DND-41 (cell line): ENCODE results near the gene FOXI1.

Experiments
- ATAC-seq: fragments of 200-7000 bp; cut with Tn5 transposase; 3 replicates; pipeline ENCODE4 v1.9.1; 2021; ENCODE audit warnings: low read depth; ENCODE audit not compliant: insufficient read depth
- DNase-seq: peaks from one replicate; pipeline ENCODE4 v3.0.0-alpha.2; 2020
- H2AFZ ChIP-seq: 2 replicates; pipeline ENCODE4 v1.6.0; 2012; ENCODE audit warnings: low read depth, low read length
- H3K27ac ChIP-seq: 2 replicates; pipeline ENCODE4 v1.5.1; 2012; ENCODE audit warnings: low read length, inconsistent platforms
- H3K27me3 ChIP-seq: fragments of 200-600 bp; sonication (generic); 2 replicates; pipeline ENCODE4 v1.6.0; 2012; ENCODE audit warnings: low read length, mild to moderate bottlenecking, inconsistent platforms; ENCODE audit not compliant: insufficient read depth, poor library complexity
- H3K36me3 ChIP-seq: 2 replicates; pipeline ENCODE4 v1.5.1; 2012; ENCODE audit warnings: low read length, inconsistent platforms; ENCODE audit not compliant: insufficient read depth
- H3K4me1 ChIP-seq: 2 replicates; pipeline ENCODE4 v1.5.1; 2012; ENCODE audit warnings: mild to moderate bottlenecking, low read length; ENCODE audit not compliant: insufficient read depth
- H3K4me2 ChIP-seq: 2 replicates; pipeline ENCODE4 v1.6.0; 2012; ENCODE audit warnings: mild to moderate bottlenecking, moderate library complexity, low read length, inconsistent platforms; ENCODE audit not compliant: insufficient read depth
- H3K4me3 ChIP-seq, 2 experiments: fragments of 200-600 bp in 1 of 2; shearing (Covaris generic) in 1 of 2; 2 replicates each; pipeline ENCODE4 v1.5.1; 2012 to 2016; ENCODE audit warnings: inconsistent platforms in 2 of 2, low read length in 2 of 2, mild to moderate bottlenecking in 2 of 2, low read depth in 1 of 2, moderate library complexity in 1 of 2
- H3K79me2 ChIP-seq: 2 replicates; pipeline ENCODE4 v1.6.0; 2012; ENCODE audit warnings: low read length, inconsistent platforms; ENCODE audit not compliant: insufficient read depth
- H3K9ac ChIP-seq: 2 replicates; pipeline ENCODE4 v1.6.0; 2012; ENCODE audit warnings: low read depth, mild to moderate bottlenecking, inconsistent platforms, low read length, moderate library complexity
- H3K9me3 ChIP-seq: 2 replicates; pipeline ENCODE4 v1.5.1; 2012; ENCODE audit warnings: low read length, moderate library complexity, mild to moderate bottlenecking, inconsistent platforms; ENCODE audit not compliant: insufficient read depth, severe bottlenecking
- H4K20me1 ChIP-seq: 2 replicates; pipeline ENCODE4 v1.6.0; 2012; ENCODE audit warnings: low read length; ENCODE audit not compliant: insufficient read depth
- EZH2 ChIP-seq: IDR thresholded peaks from 3 replicates; pipeline ENCODE4 v1.6.1; 2012; ENCODE audit warnings: borderline replicate concordance, low read depth, mild to moderate bottlenecking, moderate library complexity, low read length, inconsistent platforms; ENCODE audit not compliant: severe bottlenecking
- TF ChIP-seq, protein P1 (sequence below): IDR thresholded peaks from 2 replicates; pipeline ENCODE4 v1.5.1; 2012; ENCODE audit warnings: borderline replicate concordance, low read length, moderate library complexity, mild to moderate bottlenecking; ENCODE audit not compliant: poor library complexity, severe bottlenecking; ENCODE audit errors: extremely low read depth

The FOXI1 gene

GRCh38 chr5:170059221-170059620, 46.5 kb upstream of the FOXI1 start:
- Histone ChIP-seq H2AFZ (no peak overlapping the region), H3K9ac (no peak overlapping the region), H3K27me3 (no peaks in the 10 kb centered on the region), H3K4me2 (no peak overlapping the region), H3K9me3 (no peaks in the 10 kb centered on the region), H3K4me3 (no peak overlapping the region), H3K27ac (no peak overlapping the region), H3K79me2 (no peaks in the 10 kb centered on the region), H3K36me3 (peaks cover 75% of the 10 kb centered on the region), H4K20me1 (no peaks in the 10 kb centered on the region), H3K4me1 (no peaks in the 10 kb centered on the region)
- TF ChIP-seq, protein P1, sequence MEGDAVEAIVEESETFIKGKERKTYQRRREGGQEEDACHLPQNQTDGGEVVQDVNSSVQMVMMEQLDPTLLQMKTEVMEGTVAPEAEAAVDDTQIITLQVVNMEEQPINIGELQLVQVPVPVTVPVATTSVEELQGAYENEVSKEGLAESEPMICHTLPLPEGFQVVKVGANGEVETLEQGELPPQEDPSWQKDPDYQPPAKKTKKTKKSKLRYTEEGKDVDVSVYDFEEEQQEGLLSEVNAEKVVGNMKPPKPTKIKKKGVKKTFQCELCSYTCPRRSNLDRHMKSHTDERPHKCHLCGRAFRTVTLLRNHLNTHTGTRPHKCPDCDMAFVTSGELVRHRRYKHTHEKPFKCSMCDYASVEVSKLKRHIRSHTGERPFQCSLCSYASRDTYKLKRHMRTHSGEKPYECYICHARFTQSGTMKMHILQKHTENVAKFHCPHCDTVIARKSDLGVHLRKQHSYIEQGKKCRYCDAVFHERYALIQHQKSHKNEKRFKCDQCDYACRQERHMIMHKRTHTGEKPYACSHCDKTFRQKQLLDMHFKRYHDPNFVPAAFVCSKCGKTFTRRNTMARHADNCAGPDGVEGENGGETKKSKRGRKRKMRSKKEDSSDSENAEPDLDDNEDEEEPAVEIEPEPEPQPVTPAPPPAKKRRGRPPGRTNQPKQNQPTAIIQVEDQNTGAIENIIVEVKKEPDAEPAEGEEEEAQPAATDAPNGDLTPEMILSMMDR, result no peak
- TF ChIP-seq EZH2, result no peak
- DNase-seq (no peak), ATAC-seq (no peak)

DNA sequence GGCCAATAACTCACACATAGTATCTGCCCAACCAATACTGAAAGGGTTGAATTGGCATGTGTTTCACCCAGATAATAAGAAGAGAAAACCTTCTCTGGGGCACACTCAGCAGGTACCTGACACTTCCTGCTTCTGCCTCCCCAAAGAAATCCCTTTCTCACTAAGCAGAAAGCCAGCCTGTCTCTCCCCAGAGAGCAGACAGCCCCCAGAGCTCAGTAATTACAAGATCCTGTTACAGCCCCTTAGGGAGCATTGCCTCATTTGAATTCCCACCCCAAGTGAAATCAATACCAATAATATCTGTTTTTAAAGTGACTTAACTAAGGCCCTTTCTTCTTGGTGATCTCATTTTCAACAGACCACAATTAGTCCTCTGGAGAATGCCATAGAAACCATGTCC, 38.5 kb upstream of the FOXI1 start:
- Histone ChIP-seq H3K4me1 (no peaks in the 10 kb centered on the region), H4K20me1 (no peaks in the 10 kb centered on the region), H3K27ac (no peak overlapping the region), H3K9ac (no peak overlapping the region), H3K4me2 (no peak overlapping the region), H3K4me3 (no peak overlapping the region), H3K27me3 (no peaks in the 10 kb centered on the region), H3K79me2 (no peaks in the 10 kb centered on the region), H3K36me3 (peaks cover 75% of the 10 kb centered on the region), H2AFZ (no peak overlapping the region), H3K9me3 (no peaks in the 10 kb centered on the region)
- no peak for TF ChIP-seq EZH2
- TF ChIP-seq, protein P1, result no peak
- ATAC-seq, result no peak
- DNase-seq, result no peak

DNA sequence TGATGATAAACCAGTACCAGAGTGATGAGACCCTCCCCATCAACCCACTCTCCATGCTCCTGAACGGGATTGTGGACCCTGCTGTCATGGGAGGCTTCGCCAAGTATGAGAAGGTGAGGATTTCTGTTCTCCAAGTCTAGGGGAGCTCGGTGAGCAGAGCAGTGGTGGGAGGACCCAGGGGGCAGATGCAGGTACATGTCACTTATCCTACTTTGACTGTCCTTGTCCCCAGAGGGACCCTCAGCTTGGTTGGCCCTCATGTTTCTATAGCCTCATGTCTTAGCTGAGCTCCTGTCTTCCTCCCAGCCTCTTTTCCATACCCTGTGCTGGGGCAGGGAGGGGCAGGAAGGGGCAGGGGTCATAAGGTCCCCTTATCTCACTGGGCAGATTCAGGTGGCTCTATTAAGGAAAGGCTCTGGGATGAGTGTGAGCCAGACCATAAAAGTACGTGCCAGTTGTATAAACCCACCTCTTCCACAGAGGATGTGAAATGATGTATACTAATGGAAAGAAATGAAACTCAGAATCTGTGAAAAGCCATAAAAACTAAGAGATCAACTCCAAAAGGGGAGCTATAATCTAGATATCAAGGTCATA, 38.0 kb upstream of the FOXI1 start:
- Histone ChIP-seq H3K79me2 (no peaks in the 10 kb centered on the region), H3K4me3 (no peak overlapping the region), H3K9me3 (no peaks in the 10 kb centered on the region), H3K4me1 (no peaks in the 10 kb centered on the region), H3K4me2 (no peak overlapping the region), H3K27ac (no peak overlapping the region), H3K36me3 (peaks cover 74% of the 10 kb centered on the region), H3K9ac (no peak overlapping the region), H3K27me3 (no peaks in the 10 kb centered on the region), H4K20me1 (no peaks in the 10 kb centered on the region), H2AFZ (no peak overlapping the region)
- no peak for TF ChIP-seq EZH2
- TF ChIP-seq, protein P1, result no peak
- ATAC-seq (no peak), DNase-seq (no peak)
